ENCODE data around the gene UBN1.

Gene UBN1

GRCh38 chr16:4882633-4883285 lies 35.5 kb downstream of the UBN1 start:
- Mint-ChIP-seq H3K36me3 (ENCODE audit: low read depth) (peaks cover 55% of the 10 kb centered on the region), H3K4me1 (ENCODE audit: low read depth) (no peaks in the 10 kb centered on the region), H3K9me3 (no peaks in the 10 kb centered on the region), H3K4me3 (no peak overlapping the region), H3K27me3 (no peaks in the 10 kb centered on the region), H3K27ac (peak overlapping the region; percentile 52)

- Mint-ChIP-seq H3K27me3 (no peaks in the 10 kb centered on the region), H3K9me3 (no peaks in the 10 kb centered on the region), H3K27ac (no peak overlapping the region), H3K36me3 (ENCODE audit: low read depth) (peaks cover 55% of the 10 kb centered on the region), H3K4me3 (no peak overlapping the region), H3K4me1 (ENCODE audit: low read depth) (no peaks in the 10 kb centered on the region)
These were observed 36.2 kb downstream of the UBN1 start for GRCh38 chr16:4883501-4883900.

GRCh38 chr16:4884209-4884608 lies 36.9 kb downstream of the UBN1 start:
- Mint-ChIP-seq H3K27me3 (no peaks in the 10 kb centered on the region), H3K9me3 (no peaks in the 10 kb centered on the region), H3K36me3 (ENCODE audit: low read depth) (peaks cover 51% of the 10 kb centered on the region), H3K27ac (no peak overlapping the region), H3K4me3 (no peak overlapping the region), H3K4me1 (ENCODE audit: low read depth) (no peaks in the 10 kb centered on the region)

- Mint-ChIP-seq H3K27ac (no peak overlapping the region), H3K9me3 (no peaks in the 10 kb centered on the region), H3K4me1 (ENCODE audit: low read depth) (no peaks in the 10 kb centered on the region), H3K27me3 (no peaks in the 10 kb centered on the region), H3K36me3 (ENCODE audit: low read depth) (peaks cover 46% of the 10 kb centered on the region), H3K4me3 (no peak overlapping the region)
These were observed 37.9 kb downstream of the UBN1 start for GRCh38 chr16:4884972-4885874.

GRCh38 chr16:4886151-4886550 lies 38.9 kb downstream of the UBN1 start:
- H3K36me3 Mint-ChIP-seq (ENCODE audit: low read depth), result peaks cover 43% of the 10 kb centered on the region

GRCh38 chr16:4888428-4889135 lies 41.3 kb downstream of the UBN1 start:
- H3K27me3 Mint-ChIP-seq, result no peaks in the 10 kb centered on the region
- no peak overlapping the region for H3K27ac Mint-ChIP-seq
- peaks cover 27% of the 10 kb centered on the region for H3K36me3 Mint-ChIP-seq (ENCODE audit: low read depth)
- no peak overlapping the region for H3K4me3 Mint-ChIP-seq
- no peaks in the 10 kb centered on the region for H3K9me3 Mint-ChIP-seq
- no peaks in the 10 kb centered on the region for H3K4me1 Mint-ChIP-seq (ENCODE audit: low read depth)

More at GRCh38 chr16:4886151-4886550, 38.9 kb downstream of the UBN1 start:
- H3K9me3 Mint-ChIP-seq, result no peaks in the 10 kb centered on the region
- H3K4me3 Mint-ChIP-seq, result no peak overlapping the region
- H3K27me3 Mint-ChIP-seq, result no peaks in the 10 kb centered on the region
- no peaks in the 10 kb centered on the region for H3K4me1 Mint-ChIP-seq (ENCODE audit: low read depth)
- H3K27ac Mint-ChIP-seq, result no peak overlapping the region

GRCh38 chr16:4890026-4890425 lies 42.7 kb downstream of the UBN1 start:
- Mint-ChIP-seq H3K27ac (no peak overlapping the region), H3K27me3 (no peaks in the 10 kb centered on the region), H3K9me3 (no peaks in the 10 kb centered on the region), H3K4me1 (ENCODE audit: low read depth) (no peaks in the 10 kb centered on the region), H3K36me3 (ENCODE audit: low read depth) (peaks cover 14% of the 10 kb centered on the region), H3K4me3 (no peak overlapping the region)

- Mint-ChIP-seq H3K4me1 (ENCODE audit: low read depth) (no peaks in the 10 kb centered on the region), H3K27ac (no peak overlapping the region), H3K36me3 (ENCODE audit: low read depth) (peaks cover 7% of the 10 kb centered on the region)
These were observed 43.4 kb downstream of the UBN1 start for GRCh38 chr16:4890686-4891085.

GRCh38 chr16:4891097-4891885 lies 44.0 kb downstream of the UBN1 start:
- Mint-ChIP-seq H3K27me3 (no peaks in the 10 kb centered on the region), H3K36me3 (ENCODE audit: low read depth) (peaks cover 1% of the 10 kb centered on the region), H3K9me3 (no peaks in the 10 kb centered on the region), H3K4me1 (ENCODE audit: low read depth) (no peaks in the 10 kb centered on the region), H3K4me3 (no peak overlapping the region), H3K27ac (no peak overlapping the region)

More at GRCh38 chr16:4890686-4891085, 43.4 kb downstream of the UBN1 start:
- Mint-ChIP-seq H3K9me3 (no peaks in the 10 kb centered on the region), H3K4me3 (no peak overlapping the region), H3K27me3 (no peaks in the 10 kb centered on the region)

- H3K36me3 Mint-ChIP-seq (ENCODE audit: low read depth), result no peaks in the 10 kb centered on the region
- no peak overlapping the region for H3K27ac Mint-ChIP-seq
- H3K4me3 Mint-ChIP-seq, result no peak overlapping the region
- H3K27me3 Mint-ChIP-seq, result no peaks in the 10 kb centered on the region
- no peaks in the 10 kb centered on the region for H3K9me3 Mint-ChIP-seq
- no peaks in the 10 kb centered on the region for H3K4me1 Mint-ChIP-seq (ENCODE audit: low read depth)
These were observed 44.6 kb downstream of the UBN1 start for GRCh38 chr16:4891886-4892216.

- Mint-ChIP-seq H3K27me3 (no peaks in the 10 kb centered on the region), H3K4me1 (ENCODE audit: low read depth) (no peaks in the 10 kb centered on the region), H3K4me3 (no peak overlapping the region), H3K27ac (no peak overlapping the region), H3K9me3 (no peaks in the 10 kb centered on the region), H3K36me3 (ENCODE audit: low read depth) (no peaks in the 10 kb centered on the region)
These were observed 45.3 kb downstream of the UBN1 start for GRCh38 chr16:4892361-4893102.

GRCh38 chr16:4893103-4893862 lies 46.0 kb downstream of the UBN1 start:
- Mint-ChIP-seq H3K27ac (no peak overlapping the region), H3K36me3 (ENCODE audit: low read depth) (no peaks in the 10 kb centered on the region), H3K4me1 (ENCODE audit: low read depth) (no peaks in the 10 kb centered on the region), H3K4me3 (no peak overlapping the region), H3K9me3 (no peaks in the 10 kb centered on the region), H3K27me3 (no peaks in the 10 kb centered on the region)

GRCh38 chr16:4894276-4895150 lies 47.2 kb downstream of the UBN1 start:
- Mint-ChIP-seq H3K4me1 (ENCODE audit: low read depth) (no peaks in the 10 kb centered on the region), H3K9me3 (no peaks in the 10 kb centered on the region), H3K27ac (no peak overlapping the region), H3K36me3 (ENCODE audit: low read depth) (no peaks in the 10 kb centered on the region), H3K4me3 (no peak overlapping the region), H3K27me3 (no peaks in the 10 kb centered on the region)

Measured in stimulated activated naive CD8-positive, alpha-beta T cell treated with anti-CD3 and anti-CD28 coated beads, Interleukin-15, Interleukin-2, amounts not matched to agents 100 ng/mL and 50 ng/mL, for 24 hours (primary cell).